Measurements from ENCODE around the gene ALAD. TPM values are rescaled to one million over a fixed set of nuclear protein-coding genes. Genes with fewer than 3 reads are reported as not detected.
A peak's percentile ranks its signal among the peaks of the same experiment; 100 is the strongest.
"Not testable (repeated sequence)": the region's sequence is repeated elsewhere in the genome, so short reads cannot be mapped to it uniquely, and the experiment has no call there.

The ALAD gene
- total RNA-seq, 1 experiment from 2014 or later = 8.9 TPM

GRCh38 chr9:113406873-113407511, 5.9 kb upstream of the ALAD start:
- H3K4me1 ChIP-seq (ENCODE audit: control insufficient read depth, insufficient read depth, low read length); BruUV-seq (replicated peaks); H3K36me3 ChIP-seq (ENCODE audit: control insufficient read depth, insufficient read depth, low read length); H3K27me3 ChIP-seq (ENCODE audit: control insufficient read depth, insufficient read depth, low read length); in situ Hi-C loops (cut with HindIII; ENCODE audit: low pct_unique_long_range_greater_than_20kb, low sequenced_read_pairs); H3K9me3 ChIP-seq (ENCODE audit: control insufficient read depth, insufficient read depth, low read depth, low read length); H3K4me3 ChIP-seq (ENCODE audit: low read depth in 2 of 2, low read length in 2 of 2); H3K27ac ChIP-seq (ENCODE audit: low read length); POLR2A ChIA-PET: not testable (repeated sequence)
- ATAC-seq = peak; percentile 49; the same call in 1 of the 2 replicates
- intact Hi-C loops (cut with micrococcal nuclease; ENCODE audit: unreplicated experiment) = loop anchor here (2.0 kb wide), 1 partner anchor 98 kb away; no protein-coding TSS in a partner anchor
- DNase-seq (ENCODE audit: low read depth, low spot score) = peak; percentile 46
- CTCF ChIA-PET = interaction anchor here (1.0 kb wide), 1 partner anchor 132 kb away, joined by 4 read pairs; the partner anchor contains the start of gene CDC26
- TF ChIP-seq, protein P1, sequence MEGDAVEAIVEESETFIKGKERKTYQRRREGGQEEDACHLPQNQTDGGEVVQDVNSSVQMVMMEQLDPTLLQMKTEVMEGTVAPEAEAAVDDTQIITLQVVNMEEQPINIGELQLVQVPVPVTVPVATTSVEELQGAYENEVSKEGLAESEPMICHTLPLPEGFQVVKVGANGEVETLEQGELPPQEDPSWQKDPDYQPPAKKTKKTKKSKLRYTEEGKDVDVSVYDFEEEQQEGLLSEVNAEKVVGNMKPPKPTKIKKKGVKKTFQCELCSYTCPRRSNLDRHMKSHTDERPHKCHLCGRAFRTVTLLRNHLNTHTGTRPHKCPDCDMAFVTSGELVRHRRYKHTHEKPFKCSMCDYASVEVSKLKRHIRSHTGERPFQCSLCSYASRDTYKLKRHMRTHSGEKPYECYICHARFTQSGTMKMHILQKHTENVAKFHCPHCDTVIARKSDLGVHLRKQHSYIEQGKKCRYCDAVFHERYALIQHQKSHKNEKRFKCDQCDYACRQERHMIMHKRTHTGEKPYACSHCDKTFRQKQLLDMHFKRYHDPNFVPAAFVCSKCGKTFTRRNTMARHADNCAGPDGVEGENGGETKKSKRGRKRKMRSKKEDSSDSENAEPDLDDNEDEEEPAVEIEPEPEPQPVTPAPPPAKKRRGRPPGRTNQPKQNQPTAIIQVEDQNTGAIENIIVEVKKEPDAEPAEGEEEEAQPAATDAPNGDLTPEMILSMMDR (IDR thresholded peaks at IDR 0.05) = peak; percentile 84

DNA sequence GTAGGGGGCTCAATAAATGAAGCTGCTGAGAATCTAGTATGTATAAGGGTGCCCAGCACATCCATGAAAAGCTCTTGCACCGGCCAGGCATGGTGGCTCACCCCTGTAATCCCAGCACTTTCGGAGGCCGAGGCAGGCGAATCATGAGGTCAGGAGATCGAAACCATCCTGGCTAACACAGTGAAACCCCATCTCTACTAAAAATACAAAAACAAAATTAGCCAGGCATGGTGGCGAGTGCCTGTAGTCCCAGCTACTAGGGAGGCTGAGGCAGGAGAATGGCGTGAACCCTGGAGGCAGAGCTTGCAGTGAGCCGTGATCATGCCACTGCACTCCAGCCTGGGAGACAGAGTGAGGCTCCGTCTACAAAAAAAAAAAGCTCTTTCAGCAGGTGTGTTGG, 5.3 kb upstream of the ALAD start:
- POLR2A ChIA-PET; ATAC-seq; DNase-seq (ENCODE audit: low read depth, low spot score); H3K4me1 ChIP-seq (ENCODE audit: control insufficient read depth, insufficient read depth, low read length); BruUV-seq (replicated peaks); H3K27me3 ChIP-seq (ENCODE audit: control insufficient read depth, insufficient read depth, low read length); H3K36me3 ChIP-seq (ENCODE audit: control insufficient read depth, insufficient read depth, low read length); H3K9me3 ChIP-seq (ENCODE audit: control insufficient read depth, insufficient read depth, low read depth, low read length); in situ Hi-C loops (cut with HindIII; ENCODE audit: low pct_unique_long_range_greater_than_20kb, low sequenced_read_pairs); H3K27ac ChIP-seq (ENCODE audit: low read length); H3K4me3 ChIP-seq (ENCODE audit: low read depth in 2 of 2, low read length in 2 of 2): not testable (repeated sequence)
- CTCF ChIA-PET = interaction anchor here (1.0 kb wide), 1 partner anchor 131 kb away, joined by 4 read pairs; the partner anchor contains the start of gene CDC26
- intact Hi-C loops (cut with micrococcal nuclease; ENCODE audit: unreplicated experiment) = loop anchor here (2.0 kb wide), 1 partner anchor 98 kb away; no protein-coding TSS in a partner anchor

GRCh38 chr9:113403646-113404045, 2.6 kb upstream of the ALAD start:
- intact Hi-C loops (cut with micrococcal nuclease; ENCODE audit: unreplicated experiment) = no loop called here
- H3K4me3 ChIP-seq (ENCODE audit: low read depth in 2 of 2, low read length in 2 of 2) = no peak overlapping the region
- H3K36me3 ChIP-seq (ENCODE audit: control insufficient read depth, insufficient read depth, low read length) = peaks cover 2% of the 10 kb centered on the region
- CTCF ChIA-PET = no interaction called here
- H3K27me3 ChIP-seq (ENCODE audit: control insufficient read depth, insufficient read depth, low read length) = no peaks in the 10 kb centered on the region
- BruUV-seq (replicated peaks) = no TSS peak
- in situ Hi-C loops (cut with HindIII; ENCODE audit: low pct_unique_long_range_greater_than_20kb, low sequenced_read_pairs) = no loop called here
- no peak overlapping the region for H3K27ac ChIP-seq (ENCODE audit: low read length)
- ATAC-seq (no peak), DNase-seq (ENCODE audit: low read depth, low spot score) (no peak)
- TF ChIP-seq TCF7L2 (IDR thresholded peaks at IDR 0.05; ENCODE audit: low read depth, low read length) (no peak), SIN3A (IDR thresholded peaks at IDR 0.05; ENCODE audit: borderline replicate concordance, insufficient read depth, low read depth, low read length) (no peak)
- POLR2A ChIA-PET = interaction anchor here (0.6 kb wide), 1 partner anchor 324 kb away, joined by 4 read pairs; no protein-coding TSS in a partner anchor
- H3K9me3 ChIP-seq (ENCODE audit: control insufficient read depth, insufficient read depth, low read depth, low read length) = no peaks in the 10 kb centered on the region
- no peaks in the 10 kb centered on the region for H3K4me1 ChIP-seq (ENCODE audit: control insufficient read depth, insufficient read depth, low read length)

DNA sequence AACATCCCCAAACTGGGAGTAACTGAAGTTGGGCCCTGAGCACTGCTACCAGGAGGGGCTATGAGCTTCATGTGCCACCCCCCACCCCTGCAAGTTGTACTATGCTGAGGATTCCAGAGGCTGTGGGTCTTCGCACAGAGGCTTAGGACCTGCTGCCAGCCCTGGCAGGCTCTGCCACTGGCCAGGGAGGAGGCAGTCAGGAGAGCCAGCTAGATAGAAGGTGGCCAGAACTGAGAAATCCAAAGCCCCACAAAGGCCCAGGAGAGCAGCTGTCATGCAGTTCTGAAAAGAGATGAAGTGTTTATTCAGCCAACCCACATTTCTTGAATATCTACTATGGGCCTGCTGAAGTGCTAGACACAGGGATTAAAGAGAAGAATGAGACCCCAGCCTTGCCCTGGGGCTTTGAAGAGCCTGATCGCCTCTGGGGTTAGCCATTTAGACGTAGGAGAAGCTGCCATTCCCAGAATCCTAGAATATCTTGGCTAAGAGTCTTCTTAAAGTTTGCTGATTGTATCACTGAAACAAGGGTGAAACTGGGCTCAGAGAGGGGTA, 1.4 kb downstream of the ALAD start:
- no peak for ATAC-seq
- Histone ChIP-seq H3K9me3 (ENCODE audit: control insufficient read depth, insufficient read depth, low read depth, low read length) (no peaks in the 10 kb centered on the region), H3K27me3 (ENCODE audit: control insufficient read depth, insufficient read depth, low read length) (no peaks in the 10 kb centered on the region), H3K4me3 (ENCODE audit: low read depth in 2 of 2, low read length in 2 of 2) (no peak overlapping the region), H3K4me1 (ENCODE audit: control insufficient read depth, insufficient read depth, low read length) (no peaks in the 10 kb centered on the region), H3K36me3 (ENCODE audit: control insufficient read depth, insufficient read depth, low read length) (no peaks in the 10 kb centered on the region; the same call in 1 of the 2 replicates), H3K27ac (ENCODE audit: low read length) (no peak overlapping the region)
- intact Hi-C loops (cut with micrococcal nuclease; ENCODE audit: unreplicated experiment) (no loop called here), in situ Hi-C loops (cut with HindIII; ENCODE audit: low pct_unique_long_range_greater_than_20kb, low sequenced_read_pairs) (no loop called here)
- no TSS peak for BruUV-seq (replicated peaks)
- CTCF ChIA-PET = interaction anchor here (0.6 kb wide), 1 partner anchor 91 kb away, joined by 5 read pairs; no protein-coding TSS in a partner anchor
- no peak for TF ChIP-seq REST (IDR thresholded peaks at IDR 0.05; ENCODE audit: insufficient read depth in 1 of 2, low read depth in 2 of 2, low read length in 1 of 2)
- TF ChIP-seq POLR2AphosphoS5 (IDR thresholded peaks at IDR 0.05; ENCODE audit: low read depth, low read length) = no peak
- TF ChIP-seq SIN3A (IDR thresholded peaks at IDR 0.05; ENCODE audit: borderline replicate concordance, insufficient read depth, low read depth, low read length) = no peak
- no peak for TF ChIP-seq TCF7L2 (IDR thresholded peaks at IDR 0.05; ENCODE audit: low read depth, low read length)
- TF ChIP-seq, protein P1 (IDR thresholded peaks at IDR 0.05) = no peak
- DNase-seq (ENCODE audit: low read depth, low spot score) = no peak
- POLR2A ChIA-PET = no interaction called here

Measured in Panc1 (cell line).